NB4 (cell line): ENCODE results near the gene RFX2.

ENCODE experiments used
- CTCF ChIP-seq: IDR thresholded peaks from one replicate; pipeline ENCODE4 v1.5.1; 2012; ENCODE audit warnings: low read depth, low read length
- MAX ChIP-seq: IDR thresholded peaks from 2 replicates; pipeline ENCODE4 v1.6.1; 2011; ENCODE audit warnings: low read depth, low read length
- MYC ChIP-seq: IDR thresholded peaks from 2 replicates; pipeline ENCODE4 v1.6.1; 2011; ENCODE audit warnings: low read depth, low read length
- POLR2A ChIP-seq: IDR thresholded peaks from 2 replicates; pipeline ENCODE4 v1.6.1; 2011; ENCODE audit warnings: mild to moderate bottlenecking; ENCODE audit not compliant: insufficient read length; ENCODE audit errors: extremely low read depth

- TF ChIP-seq CTCF (no peak), POLR2A (no peak), MYC (no peak), MAX (no peak)
These were observed 152.0 kb downstream of the RFX2 start for GRCh38 chr19:5958074-5958850.
